GM12872 (cell line): ENCODE data around the gene CUBN.

ENCODE experiments used
- CTCF ChIP-seq: IDR thresholded peaks from 3 replicates; pipeline ENCODE4 v1.5.1; 2011; ENCODE audit warnings: low read depth, mild to moderate bottlenecking, low read length, moderate library complexity; ENCODE audit not compliant: insufficient read depth

Gene CUBN

GRCh38 chr10:17023386-17024298 lies 106.0 kb downstream of the CUBN start:
- no peak for TF ChIP-seq CTCF

- TF ChIP-seq CTCF, result no peak
Measured at GRCh38 chr10:17022896-17023295, 106.7 kb downstream of the CUBN start.

- no peak for TF ChIP-seq CTCF
Measured at GRCh38 chr10:17022466-17022825, 107.2 kb downstream of the CUBN start.

- TF ChIP-seq CTCF, result no peak
Measured at GRCh38 chr10:17021656-17022465, 107.8 kb downstream of the CUBN start.

- no peak for TF ChIP-seq CTCF
Measured at GRCh38 chr10:17019696-17020095, 109.9 kb downstream of the CUBN start.

- no peak for TF ChIP-seq CTCF
Measured at GRCh38 chr10:17010363-17011145, 119.1 kb downstream of the CUBN start.
